Right lung (tissue), 5 donors: ENCODE results near the gene LIMA1. TPM values are rescaled to one million over a fixed set of nuclear protein-coding genes. Genes with fewer than 3 reads are reported as not detected.
"Not testable (repeated sequence)": the region's sequence is repeated elsewhere in the genome, so short reads cannot be mapped to it uniquely, and the experiment has no call there.

Experiments used
- DNase-seq, 2 donors: peaks; one replicate each; pipeline ENCODE4 v3.0.0-alpha.2; 2013
- polyA plus RNA-seq, 5 donors: library from polyadenylated mRNA; unstranded; fragments of 120-200 nt; gene quantifications; one replicate each; pipeline versions ENCODE4 v1.2.1 to v1.2.3, GENCODE V29; 2013; ENCODE audit warnings: inconsistent platforms in 1 of 5, low replicate concordance in 1 of 5; ENCODE audit not compliant: insufficient read length in 5 of 5, insufficient read depth in 1 of 5

The LIMA1 gene
- polyA plus RNA-seq, 5 donors: 63.3 to 98.3 (median 84.1) TPM

- DNase-seq: no peak
Measured at GRCh38 chr12:50291377-50291776, 8.1 kb upstream of the LIMA1 start.

DNA sequence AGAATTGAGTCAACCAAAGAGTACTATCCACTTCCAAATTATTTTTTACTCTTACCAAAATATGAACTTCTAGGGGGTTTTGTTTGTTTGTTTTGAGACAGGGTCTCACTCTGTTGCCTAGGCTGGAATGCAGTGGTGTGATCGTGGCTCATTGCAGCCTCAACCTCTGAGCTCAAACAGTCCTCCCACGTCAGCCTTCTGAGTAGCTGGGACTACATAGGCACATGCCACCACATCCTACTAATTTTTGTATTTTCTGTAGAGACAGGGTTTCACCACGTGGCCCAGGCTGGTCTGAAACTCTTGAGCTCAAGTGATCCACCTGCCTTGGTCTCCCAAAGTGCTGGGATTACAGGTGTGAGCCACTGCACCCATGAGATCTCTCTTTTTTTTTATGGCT, 7.4 kb upstream of the LIMA1 start:
- DNase-seq: not testable (repeated sequence)

DNA sequence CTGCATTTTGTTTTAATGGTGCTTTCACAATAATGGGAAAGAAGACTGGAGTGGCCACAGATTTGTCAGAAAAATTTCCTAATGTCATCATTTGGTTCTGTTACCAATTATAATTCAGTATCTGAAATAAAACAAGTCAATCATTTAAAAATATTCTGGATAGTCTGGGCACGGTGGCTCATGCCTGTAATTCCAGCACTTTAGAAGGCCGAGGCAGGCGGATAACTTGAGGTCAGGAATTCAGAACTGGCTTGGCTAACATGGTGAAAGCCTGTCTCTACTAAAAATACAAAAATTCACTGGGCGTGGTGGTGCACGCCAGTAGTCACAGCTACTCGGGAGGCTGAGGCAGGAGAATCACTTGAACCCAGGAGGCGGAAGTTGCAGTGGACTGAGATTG, 4.0 kb upstream of the LIMA1 start:
- no peak for DNase-seq

DNA sequence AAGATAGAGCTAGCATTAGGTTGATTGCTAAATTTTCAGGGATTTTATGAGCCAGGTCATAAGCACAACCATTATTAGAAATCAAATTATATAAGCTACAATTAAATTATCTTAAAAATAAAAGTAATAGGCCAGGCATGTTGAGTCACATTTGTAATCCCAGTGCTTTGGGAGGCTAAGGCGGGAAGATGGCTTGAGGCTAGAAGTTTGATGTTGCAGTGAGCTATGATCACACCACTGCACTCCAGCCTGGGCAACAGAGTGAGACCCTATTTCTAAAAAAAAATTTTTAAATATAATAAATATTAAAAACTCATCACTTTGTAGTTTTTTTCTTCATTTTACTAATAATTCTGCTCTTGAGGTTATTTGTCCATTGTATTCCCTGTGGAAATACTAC, 1.9 kb upstream of the LIMA1 start:
- no peak for DNase-seq

GRCh38 chr12:50282721-50283228, 545 bp downstream of the LIMA1 start:
- DNase-seq: peak; percentile 57 to 58

DNA sequence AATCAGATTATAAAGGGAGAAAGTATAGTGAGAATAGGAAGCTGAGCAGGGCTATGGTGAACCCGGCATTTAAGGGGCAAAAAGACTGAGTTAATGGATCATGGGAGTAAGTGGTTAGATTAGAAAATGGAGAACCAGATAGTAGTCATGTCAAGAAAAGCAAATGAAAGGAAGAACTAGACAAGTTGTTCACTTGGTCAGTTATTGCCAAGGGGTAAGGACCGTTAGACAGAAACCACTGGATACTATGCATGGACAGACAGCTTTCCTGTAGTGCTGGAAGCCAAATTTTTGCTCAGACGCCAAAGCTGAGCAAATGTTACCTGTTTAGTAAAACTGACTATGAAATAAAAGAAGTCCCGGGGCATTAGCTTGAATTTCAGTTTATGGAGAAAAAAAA, 3.8 kb downstream of the LIMA1 start:
- no peak for DNase-seq

DNA sequence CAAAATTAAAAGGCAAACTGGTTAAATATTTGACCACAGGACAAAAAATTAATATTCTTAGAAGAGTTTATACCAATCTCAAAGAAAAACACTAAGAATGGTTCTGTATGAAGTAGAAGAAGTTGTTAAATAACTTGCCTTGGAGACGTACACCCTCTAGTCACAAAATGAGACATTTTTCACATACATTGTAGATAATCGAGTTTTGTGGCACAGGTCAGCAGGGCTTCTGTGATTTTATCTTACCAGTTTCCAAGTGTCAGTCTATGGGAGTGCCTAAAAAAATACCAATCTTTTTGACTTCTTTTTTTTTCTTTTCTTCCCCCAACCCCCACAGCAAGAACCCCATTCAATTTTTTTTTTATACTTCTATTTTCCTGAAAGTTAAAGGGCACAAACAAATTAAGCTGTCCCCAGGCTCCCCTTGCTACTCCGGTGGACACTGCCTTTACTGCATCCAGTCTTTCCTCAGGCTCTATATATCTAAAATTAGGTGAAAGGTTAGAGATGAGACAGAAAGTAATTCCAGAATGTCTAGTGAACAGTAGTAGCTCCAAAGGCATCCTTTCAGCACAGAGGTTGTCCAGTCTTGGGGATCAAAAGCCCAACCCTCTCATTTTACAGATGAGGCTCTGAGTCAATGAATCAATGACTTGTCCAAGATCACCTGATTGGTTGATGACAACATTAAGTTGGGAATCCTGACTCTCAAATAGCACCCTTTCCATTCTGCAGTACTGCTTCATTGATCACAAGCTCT, 6.2 kb downstream of the LIMA1 start:
- no peak for DNase-seq

DNA sequence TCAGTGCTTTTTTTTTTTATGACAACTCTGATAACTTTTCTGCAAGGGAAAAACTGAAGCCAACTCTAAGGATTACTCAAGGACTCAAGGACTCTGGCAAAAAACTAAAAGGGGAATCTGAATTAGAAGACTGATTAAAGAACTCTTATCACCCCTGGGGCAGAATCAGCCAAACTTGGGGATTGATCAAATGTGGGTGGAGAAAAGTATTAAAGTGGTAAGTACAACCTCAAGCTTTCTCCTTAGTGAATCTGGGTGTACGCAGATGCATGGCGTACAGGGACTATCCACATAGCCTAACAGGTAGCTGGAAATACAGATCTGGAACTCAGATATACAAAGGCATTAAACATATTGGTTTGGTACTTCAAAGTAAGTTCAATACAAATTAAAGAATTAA, 7.3 kb downstream of the LIMA1 start:
- no peak for DNase-seq

- DNase-seq: no peak
Measured at GRCh38 chr12:50275556-50275955, 7.8 kb downstream of the LIMA1 start.

GRCh38 chr12:50275127-50275526, 8.2 kb downstream of the LIMA1 start:
- not testable (repeated sequence) for DNase-seq

DNA sequence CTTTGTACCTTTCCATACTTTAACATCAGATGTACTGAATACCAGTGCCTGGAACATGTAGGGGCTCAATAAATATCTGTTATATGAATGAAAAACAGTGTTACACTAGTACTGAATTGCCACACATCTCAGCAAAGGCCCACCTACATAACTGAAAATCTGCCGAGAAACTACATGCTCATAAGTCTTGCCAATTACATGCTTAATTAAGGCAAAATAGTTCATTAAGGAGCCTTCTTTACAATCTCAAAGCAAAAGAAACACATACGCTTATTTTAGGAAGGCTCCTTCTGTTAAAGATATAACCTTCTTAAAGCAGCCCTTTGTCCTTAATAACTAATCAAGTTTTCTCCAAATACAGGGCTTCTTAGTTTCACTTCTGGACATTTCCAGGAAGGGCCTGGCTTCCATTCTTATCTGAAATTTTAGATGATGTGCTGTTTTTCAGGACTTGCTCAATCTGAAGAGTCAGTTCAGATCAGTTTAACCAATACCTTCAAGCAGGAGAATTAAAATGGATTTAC, 11.5 kb downstream of the LIMA1 start:
- DNase-seq: no peak

DNA sequence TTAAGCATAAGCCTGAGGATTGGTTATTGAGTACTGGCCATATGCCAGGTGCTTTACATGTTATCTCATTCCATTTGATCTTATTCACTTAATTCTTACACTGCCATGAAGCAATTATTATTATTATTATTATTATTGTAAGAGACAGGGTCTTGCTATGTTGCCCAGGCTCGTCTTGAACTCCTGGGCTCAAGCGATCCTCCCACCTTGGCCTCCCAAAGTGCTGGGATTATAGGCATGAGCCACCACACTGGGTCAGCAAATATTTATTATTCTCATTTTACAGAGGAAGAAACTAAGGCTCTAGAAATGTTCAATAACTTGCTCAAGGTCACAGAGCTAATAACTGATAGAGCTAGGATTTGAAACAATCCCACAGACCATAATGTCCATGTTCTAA, 14.8 kb downstream of the LIMA1 start:
- no peak for DNase-seq

GRCh38 chr12:50265770-50266524, 17.4 kb downstream of the LIMA1 start:
- no peak for DNase-seq

DNA sequence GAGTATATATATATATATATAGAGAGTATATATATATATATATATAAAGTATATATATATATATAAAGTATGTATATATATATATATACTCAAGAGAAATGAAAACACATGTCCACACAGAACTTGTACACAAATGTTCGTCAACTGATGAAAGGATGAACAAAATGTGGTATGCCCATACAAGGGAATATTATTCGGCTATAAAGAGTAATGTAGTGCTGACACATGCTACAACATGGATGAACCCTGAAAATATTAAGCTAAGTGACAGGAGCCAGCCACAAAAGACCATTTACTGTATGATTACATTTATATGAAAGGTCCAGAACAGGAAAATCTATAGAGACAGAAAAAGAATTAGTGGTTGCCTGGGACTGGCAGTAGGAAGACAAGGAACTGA, 19.5 kb downstream of the LIMA1 start:
- no peak for DNase-seq

DNA sequence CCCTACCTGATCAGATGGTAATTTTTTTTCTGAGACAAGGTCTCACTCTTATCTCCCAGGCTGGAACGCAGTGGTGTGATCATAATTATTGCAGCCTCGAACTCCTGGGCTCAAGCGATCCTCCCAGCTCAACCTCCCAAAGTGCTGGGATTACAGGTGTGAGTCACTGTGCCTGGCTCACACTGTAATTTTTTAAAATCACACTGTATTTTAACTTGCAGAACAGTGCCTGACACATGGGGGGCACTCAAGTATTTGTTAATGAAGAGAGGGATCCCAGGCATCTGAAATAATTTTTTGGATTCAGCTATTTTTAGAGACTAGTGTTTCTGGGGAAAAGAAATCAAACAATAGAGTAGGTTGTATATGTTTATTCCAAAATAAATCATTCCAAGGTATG, 21.7 kb downstream of the LIMA1 start:
- no peak for DNase-seq

GRCh38 chr12:50258167-50258551, 25.2 kb downstream of the LIMA1 start:
- no peak for DNase-seq

GRCh38 chr12:50257236-50258166, 25.8 kb downstream of the LIMA1 start:
- no peak for DNase-seq

- DNase-seq: no peak
Measured at GRCh38 chr12:50256761-50257160, 26.6 kb downstream of the LIMA1 start.

GRCh38 chr12:50252977-50253602, 30.2 kb downstream of the LIMA1 start:
- DNase-seq: no peak

DNA sequence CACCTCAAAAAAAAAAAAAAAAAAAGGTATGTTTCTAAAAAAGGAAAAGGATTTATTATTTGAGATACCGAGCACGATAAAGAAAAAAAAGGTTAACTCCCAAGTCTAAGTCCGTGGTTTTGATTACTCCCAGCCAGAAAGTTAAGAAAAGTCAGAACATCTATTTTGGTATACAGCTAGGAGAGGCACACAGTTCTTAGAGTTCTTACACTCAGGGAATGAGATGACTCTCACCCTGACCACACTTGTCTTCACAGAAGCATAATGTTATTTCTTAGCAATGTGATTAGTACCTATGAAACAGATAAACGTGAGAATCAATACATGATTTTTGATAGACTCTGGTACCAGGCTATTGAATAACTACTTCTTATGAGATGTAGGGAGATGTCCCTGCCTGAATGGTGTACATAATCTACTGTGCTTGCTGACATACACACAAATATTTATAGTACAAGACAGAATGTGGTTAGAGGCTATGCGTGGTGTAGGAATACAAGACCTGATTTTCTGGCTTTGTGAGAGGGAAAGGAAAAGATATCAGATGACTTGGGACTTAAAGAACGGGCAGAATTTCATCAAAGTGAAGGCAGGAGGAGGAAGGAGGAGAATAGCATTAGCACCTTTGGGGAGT, 31.6 kb downstream of the LIMA1 start:
- DNase-seq: no peak
